Frontal cortex (tissue), 4 donors: ENCODE data around the gene CEP104. TPM values are rescaled to one million over a fixed set of nuclear protein-coding genes. Genes with fewer than 3 reads are reported as not detected.

Experiments
- DNase-seq, 2 donors: peaks; one replicate each; pipeline ENCODE4 v3.0.0; 2012; ENCODE audit warnings: low spot score in 2 of 2
- FAIRE-seq: peaks from 2 replicates; lab custom pipeline; 2012; peaks lifted over from hg19 to GRCh38; lab: Jason Lieb, UNC
- total RNA-seq: library from RNA; depleted of rRNA; stranded (reverse); fragments of >200 nt; gene quantifications from one replicate; pipeline ENCODE4 v1.2.3, GENCODE V29; 2014
- donor health status: control.
- donor health status: control.
- donor health status: control.

Gene CEP104
- total RNA-seq, 1 donor from 2014 or later = 21.6 TPM

- no peak for DNase-seq
- FAIRE-seq = no peak
Observed at GRCh38 chr1:3836421-3836820, 20.6 kb downstream of the CEP104 start.

- no peak for FAIRE-seq
- no peak for DNase-seq
Observed at GRCh38 chr1:3834701-3835100, 22.3 kb downstream of the CEP104 start.

- DNase-seq (no peak), FAIRE-seq (no peak)
Observed at GRCh38 chr1:3831689-3832088, 25.3 kb downstream of the CEP104 start.

- no peak for FAIRE-seq
- DNase-seq = no peak
Observed at GRCh38 chr1:3828391-3828790, 28.6 kb downstream of the CEP104 start.

GRCh38 chr1:3827813-3828307 is 29.2 kb downstream of the CEP104 start:
- FAIRE-seq = no peak

GRCh38 chr1:3825356-3825755 is 31.7 kb downstream of the CEP104 start:
- no peak for FAIRE-seq
- no peak for DNase-seq

More at GRCh38 chr1:3827813-3828307, 29.2 kb downstream of the CEP104 start:
- peak in 1 of 2 donors; percentile 44 for DNase-seq

GRCh38 chr1:3824650-3825049 is 32.4 kb downstream of the CEP104 start:
- DNase-seq = no peak
- no peak for FAIRE-seq

- FAIRE-seq (no peak), DNase-seq (no peak)
Observed at GRCh38 chr1:3822421-3822820, 34.6 kb downstream of the CEP104 start.

- no peak for FAIRE-seq
- DNase-seq = no peak
Observed at GRCh38 chr1:3821908-3822307, 35.1 kb downstream of the CEP104 start.

- DNase-seq (no peak), FAIRE-seq (no peak)
Observed at GRCh38 chr1:3821447-3821846, 35.6 kb downstream of the CEP104 start.

GRCh38 chr1:3821004-3821403 is 36.0 kb downstream of the CEP104 start:
- FAIRE-seq (no peak), DNase-seq (no peak)

GRCh38 chr1:3820316-3820715 is 36.7 kb downstream of the CEP104 start:
- no peak for DNase-seq
- no peak for FAIRE-seq

- no peak for DNase-seq
- no peak for FAIRE-seq
Observed at GRCh38 chr1:3819771-3820200, 37.2 kb downstream of the CEP104 start.

GRCh38 chr1:3817821-3818597 is 39.0 kb downstream of the CEP104 start:
- DNase-seq = no peak
- FAIRE-seq = no peak

GRCh38 chr1:3817138-3817740 is 39.8 kb downstream of the CEP104 start:
- DNase-seq = no peak
- no peak for FAIRE-seq

- no peak for FAIRE-seq
- DNase-seq = no peak
Observed at GRCh38 chr1:3816331-3817137, 40.5 kb downstream of the CEP104 start.

- DNase-seq (no peak), FAIRE-seq (no peak)
Observed at GRCh38 chr1:3814771-3815561, 42.0 kb downstream of the CEP104 start.

GRCh38 chr1:3814065-3814464 is 42.9 kb downstream of the CEP104 start:
- DNase-seq (no peak), FAIRE-seq (no peak)

GRCh38 chr1:3811595-3811911 is 45.5 kb downstream of the CEP104 start:
- FAIRE-seq (no peak), DNase-seq (no peak)
